HG02943 (cell line): Measurements from ENCODE around the gene CISH.
A peak's percentile ranks its signal among the peaks of the same experiment; 100 is the strongest.

Experiments
- ATAC-seq: cut with Tn5 transposase; IDR thresholded peaks from one replicate; pipeline ENCODE4 v1.9.1; 2021; ENCODE audit warnings: mild to moderate bottlenecking, low read depth, moderate library complexity; ENCODE audit not compliant: unreplicated experiment

The CISH gene

DNA sequence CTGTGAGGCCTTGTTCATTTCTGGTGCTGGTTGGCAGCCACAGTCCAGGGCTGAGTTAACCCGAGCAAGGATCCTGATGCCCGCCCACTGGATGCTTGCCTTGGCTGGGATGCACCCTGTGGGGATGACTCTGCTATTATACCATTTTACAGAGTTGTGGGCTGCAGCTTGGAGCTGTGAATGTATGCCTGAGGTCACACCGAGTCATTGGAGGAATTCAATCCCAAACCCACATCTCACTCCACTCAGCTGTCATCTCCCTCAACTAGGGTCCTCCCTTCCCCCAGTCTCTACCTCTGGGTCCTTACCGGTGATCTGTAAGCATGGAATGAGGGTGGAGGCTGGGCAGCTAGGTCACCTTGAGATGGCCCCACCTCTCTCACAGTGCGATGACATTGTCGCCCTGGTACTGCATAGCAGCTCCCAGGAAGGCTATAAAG lies 27.5 kb upstream of the CISH start:
- ATAC-seq, result no peak

DNA sequence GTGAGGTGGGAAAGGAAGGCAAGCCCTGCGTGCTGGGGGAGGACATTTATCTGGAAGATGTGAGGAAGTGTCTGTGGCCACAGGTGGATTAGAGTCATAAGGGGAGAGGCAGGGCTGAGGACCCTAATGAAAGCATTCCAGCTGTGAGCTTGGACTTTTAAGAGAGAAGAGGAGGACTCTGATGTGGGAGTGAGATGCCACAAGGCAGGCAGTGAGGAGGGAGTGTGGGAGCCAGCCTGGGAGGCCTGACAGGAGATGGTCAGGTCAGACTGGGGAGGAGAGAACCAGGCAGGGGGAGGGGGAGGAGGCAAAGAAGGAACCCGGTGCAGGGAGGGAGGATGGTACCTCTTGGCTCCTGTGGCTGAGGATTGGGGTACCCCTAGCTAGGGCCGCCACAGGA lies 26.4 kb upstream of the CISH start:
- ATAC-seq, result no peak

DNA sequence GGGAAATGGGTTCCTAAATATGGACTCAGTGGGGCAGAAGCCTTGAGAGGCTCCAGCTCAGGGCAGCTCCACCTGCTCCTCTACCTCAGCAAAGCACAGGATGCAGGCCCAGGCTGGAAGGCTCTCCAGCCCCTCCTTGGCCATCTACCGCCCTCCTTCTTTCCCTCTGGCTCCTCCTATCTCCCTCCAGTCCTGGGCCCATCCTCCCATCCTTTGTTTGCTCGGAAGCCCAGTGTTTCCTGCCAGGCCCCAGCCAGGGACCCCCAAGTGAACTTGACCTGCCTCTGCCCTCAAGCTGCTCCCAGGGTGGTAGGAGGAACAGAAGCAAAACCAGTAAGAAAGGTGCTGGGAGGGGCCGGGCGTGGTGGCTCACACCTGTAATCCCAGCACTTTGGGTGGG lies 25.4 kb upstream of the CISH start:
- ATAC-seq, result no peak

DNA sequence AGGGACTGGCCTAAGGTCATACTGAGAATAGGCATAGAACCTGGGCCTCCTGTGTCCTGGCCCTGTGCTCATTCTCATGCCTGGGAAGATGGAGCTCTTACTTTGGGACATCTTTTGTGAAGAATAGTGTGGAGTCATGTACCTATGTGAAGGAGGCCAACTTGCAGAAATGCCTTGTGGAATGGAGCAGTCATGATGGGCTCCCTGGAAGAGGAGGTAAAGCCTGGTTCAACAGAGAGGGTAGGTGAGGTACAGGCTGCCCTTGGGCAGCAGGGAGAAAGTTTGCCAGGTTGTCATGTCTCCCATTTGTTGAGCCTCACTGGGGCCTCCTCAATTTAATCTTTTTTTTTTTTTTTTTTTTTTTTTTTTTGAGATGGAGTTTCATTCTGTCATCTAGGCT lies 23.5 kb upstream of the CISH start:
- ATAC-seq, result no peak

DNA sequence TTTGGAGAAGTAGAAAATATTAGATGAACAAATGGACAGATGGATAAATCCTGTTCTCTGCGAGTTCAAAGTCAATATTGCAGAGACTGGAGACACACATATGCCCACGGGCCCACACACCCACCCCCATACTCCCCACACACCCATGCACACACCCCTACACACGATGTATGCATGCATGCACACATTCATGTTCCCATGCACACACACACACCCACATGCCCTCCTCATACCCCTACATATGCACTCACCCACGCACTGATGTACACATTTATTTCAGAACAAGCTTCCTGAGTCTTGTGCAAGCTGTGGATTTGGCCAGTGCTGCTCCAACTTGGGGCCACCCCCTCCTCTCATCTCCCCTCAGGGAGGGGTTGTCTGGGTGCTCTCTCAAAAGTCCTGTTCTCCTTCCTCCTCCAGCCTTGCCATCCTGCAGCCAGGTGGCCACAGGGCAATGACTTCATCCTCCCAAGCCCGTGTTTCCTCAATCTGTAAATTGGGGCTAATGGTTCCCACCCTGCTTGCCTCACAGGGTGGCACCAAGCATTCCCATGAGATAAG lies 21.7 kb upstream of the CISH start:
- no peak for ATAC-seq

DNA sequence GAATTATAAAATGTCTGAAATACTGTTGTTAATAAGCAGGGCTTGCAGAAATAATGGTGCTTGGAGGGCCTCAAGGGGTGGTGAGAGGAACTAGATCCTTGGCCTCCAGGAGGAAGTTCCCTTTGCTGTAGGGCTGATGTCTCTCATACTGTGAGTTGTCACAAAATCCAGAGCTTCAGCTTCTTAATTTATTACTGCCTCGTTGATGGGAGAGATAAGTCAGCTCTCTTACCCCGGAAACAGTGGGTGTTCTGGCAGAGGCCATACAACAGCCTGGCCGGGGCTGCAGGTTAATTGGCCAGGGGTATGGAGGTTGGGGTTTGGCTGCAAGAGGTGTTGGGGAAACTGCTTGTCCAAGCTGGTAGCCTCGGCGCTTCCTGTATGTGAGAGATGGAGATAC lies 20.9 kb upstream of the CISH start:
- ATAC-seq, result no peak

DNA sequence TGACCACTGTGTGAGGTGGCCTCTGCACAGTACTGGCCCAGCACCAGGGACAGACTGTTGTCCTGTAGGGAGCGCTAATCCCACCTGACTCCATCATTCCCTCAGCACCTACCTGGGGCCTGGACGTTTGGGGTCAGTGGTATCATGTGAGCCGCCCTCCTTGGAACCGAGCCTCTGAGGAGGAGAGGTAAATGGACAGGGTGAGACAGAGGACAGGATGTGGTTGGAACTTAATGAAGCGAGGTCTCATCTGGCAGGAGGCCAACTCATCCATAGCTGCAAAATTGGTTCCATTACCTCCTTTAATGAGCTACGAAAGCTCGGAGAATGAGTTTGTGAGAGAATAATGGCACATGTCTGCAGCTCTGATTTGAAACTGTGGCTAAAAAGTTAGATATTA lies 19.3 kb upstream of the CISH start:
- no peak for ATAC-seq

DNA sequence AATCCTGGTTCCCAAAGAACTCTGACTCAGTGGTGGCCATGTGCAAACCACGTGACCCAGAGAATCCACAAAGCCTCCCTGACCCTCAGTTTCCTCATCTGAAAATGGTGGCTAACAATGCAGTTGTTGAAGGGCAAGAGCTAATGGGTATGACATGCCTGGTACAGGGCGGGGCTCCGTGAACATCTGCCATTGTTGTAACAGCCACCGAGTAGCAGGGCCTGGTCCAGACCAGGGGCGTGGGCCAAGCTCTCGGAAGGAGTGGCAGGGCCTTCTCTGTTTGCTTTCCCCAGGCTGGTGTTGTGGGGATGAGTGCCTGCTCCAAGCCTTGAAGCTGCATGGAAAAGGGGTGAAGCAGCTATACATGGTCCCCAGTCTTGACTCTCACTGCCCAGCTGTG lies 18.8 kb upstream of the CISH start:
- ATAC-seq, result no peak

DNA sequence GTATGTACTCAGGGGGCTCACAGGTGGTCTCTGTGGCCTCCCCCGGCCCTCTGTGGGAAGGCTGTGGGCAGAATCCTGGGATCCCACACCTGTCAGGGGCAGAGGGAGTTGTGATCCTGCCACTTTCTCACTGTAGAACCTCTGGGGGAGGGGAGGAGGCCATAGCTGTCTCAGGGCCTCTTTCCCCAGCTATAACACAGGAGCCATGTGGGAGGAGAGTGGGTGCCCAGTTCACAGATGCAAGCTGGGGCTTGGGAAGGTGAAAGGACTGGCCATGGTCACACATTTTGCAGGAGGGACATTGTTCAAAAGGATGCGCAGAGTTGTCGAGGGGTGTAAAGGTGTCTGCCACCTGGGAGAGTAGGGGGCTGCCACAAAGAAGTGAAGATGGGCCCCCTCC lies 17.0 kb upstream of the CISH start:
- no peak for ATAC-seq

DNA sequence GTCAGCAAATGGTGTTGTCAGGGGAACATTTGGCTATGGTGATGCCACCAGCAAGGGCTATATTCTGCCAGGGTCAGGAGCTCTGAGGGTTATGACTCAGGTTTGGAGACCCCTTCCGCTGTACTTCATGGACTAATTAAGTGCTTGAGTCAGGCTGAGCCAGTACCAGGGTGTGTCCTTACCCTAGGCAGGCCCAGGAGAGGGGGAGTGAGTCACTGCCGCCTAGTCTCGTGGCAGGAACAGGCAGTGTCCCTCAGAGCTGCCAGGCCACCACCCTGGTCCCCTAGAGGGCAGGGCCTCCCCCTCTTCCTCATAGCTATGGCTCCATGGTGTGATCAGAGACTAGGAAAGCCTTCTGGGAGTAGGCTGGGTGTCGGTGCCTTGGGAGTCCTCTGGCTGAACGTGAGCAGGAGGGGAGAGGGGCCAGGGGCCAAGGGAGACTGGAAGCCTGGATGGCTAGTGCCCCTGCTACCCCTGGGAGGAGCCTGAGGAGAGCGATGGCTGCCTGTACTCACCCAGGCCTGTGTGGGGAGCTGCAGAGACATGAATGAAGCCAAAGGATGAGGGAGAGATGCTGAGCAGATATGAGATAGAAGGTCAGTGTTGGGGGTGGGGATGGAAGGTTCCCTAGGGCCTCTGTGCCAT lies 16.0 kb upstream of the CISH start:
- no peak for ATAC-seq

DNA sequence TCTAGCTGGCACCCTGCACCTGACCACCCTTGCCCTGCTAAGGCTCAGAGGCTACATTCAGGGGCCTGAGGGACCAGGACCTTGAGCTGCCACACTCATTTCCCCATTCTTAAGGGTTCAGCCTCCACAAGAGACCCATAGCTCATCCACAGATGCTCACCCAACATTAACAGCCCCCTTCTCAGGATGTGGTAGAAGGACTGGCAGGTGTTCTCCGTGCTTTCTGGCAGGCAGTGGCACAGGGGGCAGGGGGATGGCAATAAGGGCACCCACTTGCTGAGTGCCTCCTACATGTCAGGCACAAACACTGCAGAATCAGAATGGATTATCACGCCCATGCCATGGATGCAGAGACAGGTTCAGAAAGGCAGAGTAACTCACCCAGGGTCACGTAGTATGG lies 14.8 kb upstream of the CISH start:
- ATAC-seq, result no peak

DNA sequence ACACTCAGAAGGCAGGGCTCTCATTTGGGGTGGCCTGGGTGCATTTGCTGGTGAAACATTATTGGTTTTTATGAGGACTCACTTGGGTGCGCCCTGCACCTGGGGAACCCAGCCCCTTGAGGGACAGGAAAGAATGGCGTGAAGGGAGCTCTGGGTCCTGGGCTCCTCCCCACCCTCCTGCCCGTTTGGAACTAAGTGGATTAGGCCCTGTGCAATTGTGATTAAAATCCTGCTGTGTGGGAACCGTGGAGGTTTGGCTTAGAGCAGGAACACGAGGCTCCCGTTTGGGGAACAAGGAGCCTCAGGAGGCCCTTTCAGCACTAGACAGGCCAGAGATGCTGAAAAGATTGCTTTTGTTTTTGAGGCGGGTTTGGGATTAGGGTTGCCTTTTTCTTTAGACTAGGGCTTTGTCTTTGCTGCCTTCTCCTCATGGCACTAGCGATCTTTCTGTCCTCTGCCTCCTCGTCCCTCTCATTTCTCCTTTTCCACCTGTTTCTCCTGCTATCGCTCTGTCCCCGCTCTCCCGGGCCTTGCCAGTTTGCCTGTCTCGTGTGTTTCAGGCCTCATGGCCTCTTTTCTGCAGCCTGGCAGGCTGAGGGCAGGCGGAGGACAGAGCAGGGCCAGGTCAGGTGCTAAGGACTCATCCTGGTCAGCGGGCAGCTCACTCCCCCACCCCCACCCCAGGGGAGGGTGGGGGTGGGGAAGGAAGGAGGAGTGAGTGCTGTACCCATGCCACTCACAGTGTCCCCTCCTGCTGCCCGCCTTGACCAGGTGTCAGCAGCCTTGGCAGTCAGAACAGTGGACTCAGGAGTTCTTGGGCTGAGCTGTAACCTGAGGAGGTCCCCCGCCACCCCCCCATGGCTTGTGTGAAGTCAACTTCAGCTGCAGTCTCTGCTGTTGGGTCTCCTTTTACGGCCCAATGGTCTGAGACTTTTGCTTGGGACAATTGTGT lies 13.9 kb upstream of the CISH start:
- ATAC-seq, result no peak

DNA sequence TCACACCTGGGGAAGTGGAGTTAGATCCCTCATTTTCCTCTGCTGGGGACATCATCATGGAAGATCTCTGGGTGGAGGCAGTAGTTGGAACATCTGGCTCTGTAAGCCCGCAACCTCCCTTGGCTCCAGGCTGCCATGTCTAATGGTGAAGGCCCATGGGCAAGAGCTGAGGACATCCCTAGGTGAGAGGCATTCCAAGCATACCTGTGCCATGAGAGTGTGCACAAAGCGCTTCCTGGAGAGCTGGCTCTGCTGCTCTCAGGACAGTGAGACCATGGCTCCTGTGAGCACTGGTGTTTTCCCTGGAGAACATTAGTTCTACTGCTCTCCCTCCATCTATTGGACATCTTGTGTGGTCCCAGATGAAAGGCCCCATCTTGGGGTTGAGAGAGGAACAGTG lies 13.1 kb upstream of the CISH start:
- ATAC-seq, result no peak

DNA sequence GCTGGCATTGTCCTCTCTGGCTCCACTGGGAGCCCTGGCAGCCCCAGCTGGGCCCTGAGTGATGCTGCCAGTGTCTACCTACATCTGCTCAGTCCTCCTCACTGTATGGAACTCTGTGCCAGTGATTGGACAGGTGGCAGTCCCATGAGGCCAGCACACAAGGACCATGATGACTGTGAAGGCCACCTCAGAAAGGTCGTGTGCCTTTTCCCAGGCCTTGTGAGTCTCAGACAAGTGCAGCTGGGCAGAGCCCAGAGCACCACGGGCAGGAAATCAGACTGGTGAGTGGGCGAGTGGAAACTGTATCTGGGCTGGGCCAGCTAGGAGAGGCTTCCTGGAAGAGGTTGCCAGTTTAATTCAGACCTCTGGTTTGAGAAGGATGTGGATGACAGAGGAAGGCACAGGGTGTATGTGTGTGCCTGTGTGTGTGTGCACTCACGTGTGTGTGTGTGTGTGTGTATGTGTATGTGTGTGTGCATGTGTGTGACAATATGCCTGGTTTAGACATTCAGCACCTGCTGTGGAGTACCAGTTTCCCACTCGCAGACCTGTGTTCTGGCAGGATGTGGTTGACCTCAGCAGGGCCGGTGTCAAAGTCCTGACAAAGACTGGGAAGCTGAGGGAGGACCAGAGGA lies 12.4 kb upstream of the CISH start:
- ATAC-seq, result no peak

DNA sequence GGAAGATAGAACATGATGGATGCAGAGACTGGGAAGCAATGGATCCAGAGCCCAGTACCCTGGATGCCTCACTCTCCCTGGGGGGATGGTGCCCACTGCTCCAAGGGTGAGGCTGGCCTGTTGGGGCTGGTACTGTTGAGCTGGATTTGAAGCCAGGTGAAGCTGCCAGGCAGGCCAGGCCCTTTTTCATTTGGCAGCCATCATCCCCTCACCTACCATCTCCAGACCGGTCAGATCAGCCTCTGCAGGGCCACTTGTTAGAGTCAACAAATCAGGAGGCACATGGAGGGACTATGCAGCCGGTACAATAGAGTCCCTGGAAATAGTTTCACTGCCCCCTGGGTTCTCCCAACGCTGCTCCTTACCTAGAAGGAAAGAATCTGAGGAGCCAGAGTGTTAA lies 11.3 kb upstream of the CISH start:
- ATAC-seq, result no peak

DNA sequence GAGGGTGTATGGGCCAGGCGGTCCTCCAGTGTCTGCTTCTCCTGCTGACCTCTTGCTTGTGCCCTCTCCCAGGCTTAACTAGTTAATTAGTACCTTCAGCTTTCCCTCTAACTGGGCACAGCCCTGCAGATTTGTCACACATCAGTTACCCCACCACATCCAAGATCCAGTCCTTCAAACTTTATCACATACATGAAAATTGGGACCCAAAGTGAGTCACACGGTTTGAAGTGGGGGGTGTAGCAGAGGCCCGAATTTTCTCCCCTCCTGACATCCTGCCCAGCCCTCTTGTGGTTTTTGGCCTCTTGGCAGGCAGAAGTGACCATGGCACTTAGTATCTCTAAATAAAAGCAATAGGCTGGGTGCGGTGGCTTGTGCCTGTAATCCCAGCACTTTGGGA lies 9.2 kb upstream of the CISH start:
- no peak for ATAC-seq

DNA sequence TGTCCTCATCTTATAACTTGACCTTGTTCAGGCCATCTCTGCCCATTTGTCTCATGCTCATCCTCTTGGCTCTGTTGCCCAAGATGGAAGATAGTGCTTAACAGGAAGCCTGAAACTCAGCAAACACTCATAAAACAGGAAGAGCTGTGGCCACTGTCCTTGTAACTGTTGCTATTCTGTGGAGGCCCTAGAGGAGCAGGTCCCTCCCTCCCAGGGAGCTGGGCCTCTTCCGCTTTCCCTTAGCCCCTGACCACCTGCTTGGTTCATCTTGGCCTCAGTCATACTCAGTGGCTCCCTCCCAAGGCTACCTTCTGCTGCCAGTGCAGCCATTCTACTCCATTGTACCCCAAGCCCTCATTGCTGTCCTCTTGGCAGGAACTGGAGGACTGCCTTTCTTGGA lies 8.8 kb upstream of the CISH start:
- ATAC-seq, result no peak

DNA sequence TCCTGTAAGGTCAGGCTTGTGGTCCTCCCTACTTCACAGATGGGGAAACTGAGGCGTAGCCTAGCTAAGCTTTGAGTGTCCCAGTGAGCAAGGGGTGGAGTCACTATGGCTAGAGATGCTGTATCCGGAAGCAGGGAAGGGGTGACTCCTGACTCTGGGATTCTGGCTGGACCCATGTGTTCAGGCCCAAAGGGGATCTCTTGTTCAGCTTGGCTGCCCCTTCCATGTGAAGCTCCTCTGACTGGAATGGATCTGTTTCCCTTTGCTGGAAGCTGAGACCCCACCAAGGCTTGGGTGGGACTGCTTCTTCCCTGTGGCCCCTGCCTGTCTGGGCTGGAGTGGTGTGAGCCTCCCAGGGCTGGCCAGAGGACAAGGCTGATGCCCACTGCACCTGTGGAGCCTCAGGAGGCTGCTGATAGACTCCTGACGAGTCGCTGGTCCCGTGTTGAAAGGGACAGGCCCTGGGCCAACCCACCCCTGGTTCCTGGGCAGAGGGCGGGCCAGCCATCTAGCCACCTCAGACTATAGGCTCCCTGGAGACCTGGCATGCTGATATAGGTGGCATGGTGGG lies 6.4 kb upstream of the CISH start:
- no peak for ATAC-seq

DNA sequence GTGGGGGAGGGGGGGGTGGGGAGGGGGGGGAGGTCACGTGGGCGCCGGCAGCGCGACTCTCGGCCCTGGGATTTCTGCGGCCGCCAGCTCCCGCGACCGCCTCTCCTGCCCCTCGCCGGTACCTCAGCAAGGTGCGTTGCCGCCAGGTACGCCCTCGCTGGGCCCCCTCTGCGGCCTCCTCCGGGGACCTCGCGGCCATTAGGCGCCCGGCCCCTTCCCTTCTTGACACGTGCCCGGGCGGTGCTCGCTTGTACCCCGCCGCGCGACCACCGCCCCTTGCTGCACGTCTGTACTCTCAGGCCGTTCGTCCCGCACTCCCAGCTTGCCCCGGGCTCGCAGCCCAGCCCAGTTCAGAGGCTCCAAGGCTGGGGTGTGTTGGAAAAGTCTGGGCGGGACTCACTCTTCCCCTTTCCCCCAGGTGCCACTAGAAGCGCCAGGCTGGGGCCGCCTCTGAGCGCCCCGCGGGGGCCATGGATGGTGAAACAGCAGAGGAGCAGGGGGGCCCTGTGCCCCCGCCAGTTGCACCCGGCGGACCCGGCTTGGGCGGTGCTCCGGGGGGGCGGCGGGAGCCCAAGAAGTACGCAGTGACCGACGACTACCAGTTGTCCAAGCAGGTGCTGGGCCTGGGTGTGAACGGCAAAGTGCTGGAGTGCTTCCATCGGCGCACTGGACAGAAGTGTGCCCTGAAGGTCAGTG lies 5.7 kb upstream of the CISH start, which contains the start of gene MAPKAPK3:
Gene MAPKAPK3 (plus strand): TSS at position 56 of the 696 bp plus-strand sequence. CDS start 415 bp downstream, at position 471.
- peak; percentile 1 for ATAC-seq

DNA sequence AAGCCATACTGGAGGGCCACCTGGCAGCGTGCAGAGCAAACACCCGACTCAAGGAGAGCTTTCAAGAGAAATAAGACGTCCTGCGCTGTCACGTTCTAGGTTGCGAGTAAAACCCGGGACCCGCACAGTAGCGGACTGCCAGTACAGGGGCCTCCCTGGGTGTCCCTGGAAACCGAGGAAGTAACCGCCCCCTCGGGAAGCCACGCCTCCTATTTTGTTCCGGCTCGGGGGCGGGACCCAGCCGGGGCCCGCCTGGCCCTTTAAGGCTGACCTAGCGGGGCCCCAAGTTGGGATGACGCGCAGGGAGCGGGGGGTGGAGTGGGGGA lies 5.2 kb upstream of the CISH start:
- ATAC-seq, result peak; percentile 59
